ENCODE data around the gene ANTXR1.

The ANTXR1 gene

GRCh38 chr2:69043736-69044400, 30.9 kb downstream of the ANTXR1 start:
- TF ChIP-seq, protein P1, sequence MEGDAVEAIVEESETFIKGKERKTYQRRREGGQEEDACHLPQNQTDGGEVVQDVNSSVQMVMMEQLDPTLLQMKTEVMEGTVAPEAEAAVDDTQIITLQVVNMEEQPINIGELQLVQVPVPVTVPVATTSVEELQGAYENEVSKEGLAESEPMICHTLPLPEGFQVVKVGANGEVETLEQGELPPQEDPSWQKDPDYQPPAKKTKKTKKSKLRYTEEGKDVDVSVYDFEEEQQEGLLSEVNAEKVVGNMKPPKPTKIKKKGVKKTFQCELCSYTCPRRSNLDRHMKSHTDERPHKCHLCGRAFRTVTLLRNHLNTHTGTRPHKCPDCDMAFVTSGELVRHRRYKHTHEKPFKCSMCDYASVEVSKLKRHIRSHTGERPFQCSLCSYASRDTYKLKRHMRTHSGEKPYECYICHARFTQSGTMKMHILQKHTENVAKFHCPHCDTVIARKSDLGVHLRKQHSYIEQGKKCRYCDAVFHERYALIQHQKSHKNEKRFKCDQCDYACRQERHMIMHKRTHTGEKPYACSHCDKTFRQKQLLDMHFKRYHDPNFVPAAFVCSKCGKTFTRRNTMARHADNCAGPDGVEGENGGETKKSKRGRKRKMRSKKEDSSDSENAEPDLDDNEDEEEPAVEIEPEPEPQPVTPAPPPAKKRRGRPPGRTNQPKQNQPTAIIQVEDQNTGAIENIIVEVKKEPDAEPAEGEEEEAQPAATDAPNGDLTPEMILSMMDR (IDR thresholded peaks at IDR 0.05; ENCODE audit: low read depth, low read length): no peak
- Histone ChIP-seq H3K4me1 (no peaks in the 10 kb centered on the region), H3K4me3 (ENCODE audit: low read depth, low read length) (no peak overlapping the region), H3K36me3 (no peaks in the 10 kb centered on the region), H3K27me3 (no peaks in the 10 kb centered on the region), H3K9me3 (no peaks in the 10 kb centered on the region)
- no peak for DNase-seq

DNA sequence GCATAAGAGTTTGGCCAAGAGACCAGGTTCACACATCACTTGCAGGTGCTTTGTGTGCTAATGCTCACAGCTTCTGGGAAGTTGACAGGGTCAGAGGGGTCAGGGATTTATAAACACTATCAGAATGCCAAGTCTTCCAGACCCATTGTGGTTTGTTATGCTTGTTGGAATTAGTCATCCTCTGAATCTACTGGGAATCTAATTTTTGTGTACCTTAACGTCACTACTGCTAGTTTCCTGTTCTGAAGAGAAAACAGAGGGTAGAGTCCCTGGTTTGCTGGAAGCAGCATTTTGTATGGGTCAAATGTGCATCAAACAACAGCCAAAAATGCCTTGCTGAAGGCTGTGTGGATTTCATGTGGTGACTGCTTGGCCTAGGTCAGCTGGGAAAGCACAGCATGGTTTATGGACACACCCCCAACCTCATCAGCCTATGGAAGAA, 33.3 kb downstream of the ANTXR1 start:
- Histone ChIP-seq H3K36me3 (no peaks in the 10 kb centered on the region), H3K4me1 (no peaks in the 10 kb centered on the region), H3K9me3 (no peaks in the 10 kb centered on the region), H3K27me3 (no peaks in the 10 kb centered on the region), H3K4me3 (ENCODE audit: low read depth, low read length) (no peak overlapping the region)
- DNase-seq: no peak
- TF ChIP-seq, protein P1 (IDR thresholded peaks at IDR 0.05; ENCODE audit: low read depth, low read length): no peak

GRCh38 chr2:69047625-69048145, 34.7 kb downstream of the ANTXR1 start:
- no peaks in the 10 kb centered on the region for H3K4me1 ChIP-seq
- TF ChIP-seq, protein P1 (IDR thresholded peaks at IDR 0.05; ENCODE audit: low read depth, low read length): no peak
- DNase-seq: no peak
- no peaks in the 10 kb centered on the region for H3K9me3 ChIP-seq
- H3K4me3 ChIP-seq (ENCODE audit: low read depth, low read length): no peak overlapping the region
- H3K36me3 ChIP-seq: no peaks in the 10 kb centered on the region
- no peaks in the 10 kb centered on the region for H3K27me3 ChIP-seq

DNA sequence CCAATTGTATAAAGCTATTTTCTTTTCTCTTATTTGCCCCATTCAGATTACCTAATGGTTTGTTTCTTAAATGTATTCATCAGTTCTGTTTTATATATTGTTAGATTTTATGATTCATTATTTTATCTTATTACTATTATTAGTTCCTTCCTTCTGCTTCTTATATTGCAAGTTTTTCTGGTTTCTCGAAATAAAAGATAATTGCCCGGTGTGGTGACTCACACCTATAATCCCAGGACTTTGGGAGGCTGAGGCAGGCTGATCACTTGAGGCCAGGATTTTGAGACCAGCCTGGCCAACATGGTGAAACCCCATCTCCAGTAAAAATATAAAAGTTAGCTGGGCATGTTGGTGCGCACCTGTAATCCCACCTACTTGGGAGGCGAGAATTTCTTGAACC, 37.8 kb downstream of the ANTXR1 start:
- Histone ChIP-seq H3K27me3 (no peaks in the 10 kb centered on the region), H3K4me3 (ENCODE audit: low read depth, low read length) (no peak overlapping the region), H3K4me1 (no peaks in the 10 kb centered on the region), H3K36me3 (no peaks in the 10 kb centered on the region), H3K9me3 (no peaks in the 10 kb centered on the region)
- DNase-seq: no peak
- TF ChIP-seq, protein P1 (IDR thresholded peaks at IDR 0.05; ENCODE audit: low read depth, low read length): no peak

DNA sequence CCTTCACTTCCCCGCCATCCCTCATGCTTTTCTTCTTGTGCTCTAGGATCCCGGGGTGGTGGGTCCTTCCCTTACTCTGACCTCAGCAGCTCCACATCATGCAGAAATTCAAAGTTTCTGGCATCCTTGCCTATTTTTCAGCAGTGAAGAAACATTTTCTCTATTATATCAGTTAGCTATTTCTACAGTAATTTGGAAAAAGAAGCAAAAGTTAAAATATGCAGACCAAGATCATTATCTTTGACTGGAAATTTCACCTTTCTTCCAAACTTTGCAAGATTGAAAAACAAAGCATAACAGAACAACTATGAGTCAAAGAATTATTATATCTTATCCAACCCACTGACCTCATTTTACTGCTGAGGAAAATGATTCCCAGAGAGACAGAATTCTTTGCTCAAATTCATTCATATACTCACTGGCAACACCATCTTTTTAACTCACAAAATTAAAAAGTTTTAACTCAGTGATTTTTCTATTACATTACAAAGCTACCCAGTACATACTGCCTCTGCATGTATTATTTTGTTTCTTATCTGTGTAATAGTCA, 40.5 kb downstream of the ANTXR1 start:
- Histone ChIP-seq H3K4me1 (no peaks in the 10 kb centered on the region), H3K36me3 (no peaks in the 10 kb centered on the region), H3K27me3 (no peaks in the 10 kb centered on the region), H3K9me3 (no peaks in the 10 kb centered on the region), H3K4me3 (ENCODE audit: low read depth, low read length) (no peak overlapping the region)
- TF ChIP-seq, protein P1 (IDR thresholded peaks at IDR 0.05; ENCODE audit: low read depth, low read length): no peak
- no peak for DNase-seq

DNA sequence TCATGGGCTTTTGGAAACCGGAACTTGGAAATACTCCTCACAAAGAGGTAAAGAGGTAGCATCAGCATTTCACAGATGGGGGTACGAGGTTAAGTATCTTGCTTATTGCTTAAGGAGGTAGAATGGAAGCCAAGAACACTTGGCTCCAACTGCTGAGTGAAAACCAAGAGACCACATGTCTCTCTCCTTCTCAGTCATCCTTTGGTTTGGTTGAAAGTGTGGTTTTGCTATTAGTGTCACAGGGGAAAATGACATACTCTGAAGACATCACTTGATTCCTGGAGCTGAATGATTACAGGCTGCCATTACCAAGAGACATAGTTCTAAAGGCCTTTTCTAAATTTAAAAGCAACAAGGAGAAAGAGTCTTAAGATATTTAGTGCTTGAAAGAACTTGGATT, 41.5 kb downstream of the ANTXR1 start:
- TF ChIP-seq, protein P1 (IDR thresholded peaks at IDR 0.05; ENCODE audit: low read depth, low read length): no peak
- Histone ChIP-seq H3K4me3 (ENCODE audit: low read depth, low read length) (no peak overlapping the region), H3K27me3 (no peaks in the 10 kb centered on the region), H3K4me1 (no peaks in the 10 kb centered on the region), H3K9me3 (no peaks in the 10 kb centered on the region), H3K36me3 (no peaks in the 10 kb centered on the region)
- DNase-seq: no peak

Data from BE2C (cell line).